IMR-90 (cell line): ENCODE results near the gene KLHL2. TPM values are rescaled to one million over a fixed set of nuclear protein-coding genes. Genes with fewer than 3 reads are reported as not detected.
"Not testable (repeated sequence)": the region's sequence is repeated elsewhere in the genome, so short reads cannot be mapped to it uniquely, and the experiment has no call there.

Experiments
- ATAC-seq: fragments of 200-7000 bp; cut with Tn5 transposase; 2 replicates; pipeline ENCODE4 v1.9.1; 2020; ENCODE audit warnings: low read depth, mild to moderate bottlenecking, moderate library complexity
- BruUV-seq: library from RNA; stranded (reverse); fragments of 400-500 nt; replicated peaks from 2 replicates; lab custom pipeline; 2021; lab: Mats Ljungman, UMichigan
- CTCF ChIA-PET: fragments of 300-600 bp; formaldehyde crosslinking; extraction: SDS; loops from one replicate; lab custom pipeline; 2021; ENCODE audit warnings: antibody characterized with exemption; lab: Yijun Ruan, JAX
- POLR2A ChIA-PET: fragments of 300-600 bp; sonication (Branson Sonifier 250); formaldehyde crosslinking; loops from one replicate; lab custom pipeline; 2022; ENCODE audit warnings: antibody characterized with exemption; ENCODE audit not compliant: unreplicated experiment; lab: Charles Lee
- DNase-seq: peaks from one replicate; pipeline ENCODE4 v3.0.0; 2013
- H2AFZ ChIP-seq: replicated peaks from 2 replicates; pipeline ENCODE3; 2013; ENCODE audit warnings: low read length, mild to moderate bottlenecking; ENCODE audit not compliant: poor library complexity
- H2AK5ac ChIP-seq: 2 replicates; pipeline ENCODE4 v1.6.1; 2013; ENCODE audit warnings: low read depth, low read length, inconsistent platforms
- H2AK9ac ChIP-seq: replicated peaks from 2 replicates; pipeline ENCODE3; 2013; ENCODE audit warnings: mild to moderate bottlenecking, low read depth, low read length, moderate library complexity; ENCODE audit not compliant: poor library complexity
- H2BK120ac ChIP-seq: 2 replicates; pipeline ENCODE4 v1.6.1; 2013; ENCODE audit warnings: low read depth, low read length, inconsistent platforms
- H2BK15ac ChIP-seq: 3 replicates; pipeline ENCODE4 v1.6.1; 2013; ENCODE audit warnings: low read depth, low read length, inconsistent platforms
- H2BK20ac ChIP-seq: 2 replicates; pipeline ENCODE4 v1.6.1; 2013; ENCODE audit warnings: low read depth, mild to moderate bottlenecking, inconsistent platforms, low read length, moderate library complexity
- H2BK5ac ChIP-seq: 2 replicates; pipeline ENCODE4 v1.6.1; 2013; ENCODE audit warnings: mild to moderate bottlenecking, low read depth, low read length, inconsistent platforms; ENCODE audit not compliant: poor library complexity, severe bottlenecking
- H3K14ac ChIP-seq: replicated peaks from 2 replicates; pipeline ENCODE4 v1.6.1; 2013; ENCODE audit warnings: low read depth, low read length, inconsistent platforms
- H3K18ac ChIP-seq: 2 replicates; pipeline ENCODE4 v1.6.1; 2013; ENCODE audit warnings: low read depth, low read length, control low read depth
- H3K23ac ChIP-seq: 2 replicates; pipeline ENCODE4 v1.6.1; 2013; ENCODE audit warnings: low read depth, low read length, inconsistent platforms
- H3K27ac ChIP-seq: 2 replicates; pipeline ENCODE4 v1.5.1; 2013; ENCODE audit warnings: mild to moderate bottlenecking, control low read depth, low read length; ENCODE audit not compliant: insufficient read depth
- H3K27me3 ChIP-seq: 2 replicates; pipeline ENCODE4 v1.6.1; 2013; ENCODE audit warnings: low read length; ENCODE audit not compliant: control insufficient read depth, insufficient read depth
- H3K36me3 ChIP-seq: 2 replicates; pipeline ENCODE4 v1.6.1; 2013; ENCODE audit warnings: low read length, mixed read lengths; ENCODE audit not compliant: control insufficient read depth, insufficient read depth
- H3K4ac ChIP-seq: 2 replicates; pipeline ENCODE4 v1.6.1; 2013; ENCODE audit warnings: low read depth, low read length, inconsistent platforms
- H3K4me1 ChIP-seq: 2 replicates; pipeline ENCODE4 v1.6.1; 2013; ENCODE audit warnings: low read length, mixed read lengths; ENCODE audit not compliant: control insufficient read depth, insufficient read depth
- H3K4me2 ChIP-seq: 2 replicates; pipeline ENCODE4 v1.6.1; 2013; ENCODE audit warnings: low read depth, mild to moderate bottlenecking, control low read depth, low read length, moderate library complexity
- H3K4me3 ChIP-seq: 2 replicates; pipeline ENCODE4 v1.5.1; 2013; ENCODE audit warnings: low read depth, mild to moderate bottlenecking, control low read depth, low read length, moderate library complexity; ENCODE audit not compliant: insufficient read depth
- H3K56ac ChIP-seq: 2 replicates; pipeline ENCODE4 v1.6.1; 2013; ENCODE audit warnings: low read length, inconsistent platforms; ENCODE audit not compliant: insufficient read depth; ENCODE audit errors: extremely low read depth
- H3K79me1 ChIP-seq, 2 experiments: 2 replicates each; pipeline ENCODE4 v1.6.1; 2013; ENCODE audit warnings: low read length in 2 of 2, inconsistent platforms in 1 of 2, low read depth in 1 of 2
- H3K9ac ChIP-seq: 2 replicates; pipeline ENCODE4 v1.6.1; 2013; ENCODE audit warnings: low read depth, low read length, control low read depth
- H3K9me1 ChIP-seq: 2 replicates; pipeline ENCODE4 v1.6.1; 2013; ENCODE audit warnings: low read length, inconsistent platforms; ENCODE audit not compliant: insufficient read depth
- H3K9me3 ChIP-seq: 2 replicates; pipeline ENCODE4 v1.6.1; 2013; ENCODE audit warnings: low read length; ENCODE audit not compliant: control insufficient read depth, insufficient read depth
- H4K20me1 ChIP-seq: 2 replicates; pipeline ENCODE4 v1.6.1; 2013; ENCODE audit warnings: low read length, inconsistent platforms; ENCODE audit not compliant: insufficient read depth
- H4K5ac ChIP-seq: 2 replicates; pipeline ENCODE4 v1.6.1; 2013; ENCODE audit warnings: mild to moderate bottlenecking, low read depth, low read length, control low read depth
- H4K8ac ChIP-seq, 2 experiments: 2 replicates each; pipeline ENCODE4 v1.6.1; 2013; ENCODE audit warnings: low read depth in 2 of 2, low read length in 2 of 2, control low read depth in 1 of 2, inconsistent platforms in 1 of 2
- H4K91ac ChIP-seq: 2 replicates; pipeline ENCODE4 v1.6.1; 2013; ENCODE audit warnings: low read depth, low read length, inconsistent platforms; ENCODE audit not compliant: insufficient read depth
- CEBPB ChIP-seq: IDR thresholded peaks from 2 replicates; pipeline ENCODE4 v1.6.1; 2012; ENCODE audit warnings: low read depth, low read length, improper control_type of control experiment
- WGBS, 2 experiments: methylation state at CpG; one replicate each; pipeline versions ENCODE4 v1.1.5 to v1.1.7; 2013; ENCODE audit warnings: missing lambda C conversion rate in 2 of 2; ENCODE audit not compliant: insufficient read length in 1 of 2; ENCODE audit errors: extremely low coverage in 2 of 2; 5-methylcytosine and 5-hydroxymethylcytosine counted together
- dilution Hi-C: fragments of 300-500 bp; cut with HindIII; formaldehyde crosslinking; loops from one replicate; pipeline ENCODE4 v1.14.3; 2018; ENCODE audit warnings: low sequenced_read_pairs; ENCODE audit not compliant: unreplicated experiment
- in situ Hi-C: fragments of 300-500 bp; cut with MboI; formaldehyde crosslinking; loops from 3 replicates; pipeline ENCODE4 v1.14.3; 2019; ENCODE audit warnings: low sequenced_read_pairs, inconsistent platforms, mixed read lengths
- intact Hi-C: fragments of 100-400 bp; cut with micrococcal nuclease; formaldehyde crosslinking; loops from 2 replicates; pipeline ENCODE4 v1.10.0; 2022
- polyA plus RNA-seq, 3 experiments: library from polyadenylated mRNA; depleted of rRNA; stranded (reverse); fragments of >200 nt; gene quantifications; 2 replicates each; pipeline ENCODE4 v1.2.3, GENCODE V29; 2012; ENCODE audit warnings: low replicate concordance in 1 of 3
- total RNA-seq: library from RNA; depleted of rRNA; stranded (reverse); fragments of >200 nt; gene quantifications from 2 replicates; pipeline ENCODE4 v1.2.3, GENCODE V29; 2012

Gene KLHL2
- total and polyA plus RNA-seq, 2 of the 4 experiments (the other 2 are of a cell fraction), result 11.0 to 12.4 TPM

DNA sequence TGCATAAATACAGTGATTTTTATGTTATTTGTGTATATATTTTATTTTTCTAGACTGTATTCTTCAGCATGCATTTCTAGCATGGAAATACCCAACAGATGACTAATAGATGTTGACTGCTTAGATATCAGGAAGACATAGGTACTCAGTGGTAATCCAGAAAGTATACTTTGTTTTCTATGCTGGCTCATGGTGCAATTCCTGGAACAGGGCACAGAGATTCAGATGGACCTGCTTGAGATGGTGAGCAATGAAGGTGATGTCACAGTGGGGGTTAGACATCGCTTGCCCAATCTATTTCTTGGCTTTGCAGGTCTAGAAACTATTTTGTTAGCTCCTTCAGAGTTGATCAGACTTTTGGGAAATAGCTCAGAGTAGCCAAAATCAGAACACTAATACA lies 41.5 kb downstream of the KLHL2 start:
- H3K9ac ChIP-seq, H4K5ac ChIP-seq, H3K4ac ChIP-seq, intact Hi-C loops, dilution Hi-C loops, in situ Hi-C loops, H3K9me3 ChIP-seq, H3K4me2 ChIP-seq, H3K36me3 ChIP-seq, H2BK5ac ChIP-seq, H4K91ac ChIP-seq, H3K27ac ChIP-seq, H4K20me1 ChIP-seq, H3K56ac ChIP-seq, H3K27me3 ChIP-seq, H3K79me1 ChIP-seq, CTCF ChIA-PET, H2AFZ ChIP-seq, H3K4me1 ChIP-seq, H4K8ac ChIP-seq, H3K14ac ChIP-seq, H2BK20ac ChIP-seq, H2BK15ac ChIP-seq, H2BK120ac ChIP-seq, BruUV-seq, H3K18ac ChIP-seq, POLR2A ChIA-PET, H3K4me3 ChIP-seq, H2AK9ac ChIP-seq, H2AK5ac ChIP-seq, H3K9me1 ChIP-seq, H3K23ac ChIP-seq: not testable (repeated sequence)
- DNase-seq (peak; percentile 27), ATAC-seq (peak; percentile 51)
- peak; percentile 33; the same call in 1 of the 2 replicates for TF ChIP-seq CEBPB
- no CpG with 5 or more reads among the region's 1 CpG for WGBS, 2 experiments
